ENCODE measurements around the gene ZNF488.

GRCh38 chr10:47400786-47401185 lies 16.7 kb upstream of the ZNF488 start:
- TF ChIP-seq CTCF (IDR thresholded peaks at IDR 0.05 in 8 of 11, conservative IDR thresholded peaks at IDR 0.05 in 3 of 11) (no peak), POLR2A (IDR thresholded peaks at IDR 0.05) (no peak), POLR2AphosphoS5 (IDR thresholded peaks at IDR 0.05) (no peak)
